ENCODE results near the gene MIOX. TPM values are rescaled to one million over a fixed set of nuclear protein-coding genes. Genes with fewer than 3 reads are reported as not detected.

Gene MIOX
- total and polyA plus RNA-seq, 2 experiments from 2014 or later: not detected

- TF ChIP-seq, protein P1, sequence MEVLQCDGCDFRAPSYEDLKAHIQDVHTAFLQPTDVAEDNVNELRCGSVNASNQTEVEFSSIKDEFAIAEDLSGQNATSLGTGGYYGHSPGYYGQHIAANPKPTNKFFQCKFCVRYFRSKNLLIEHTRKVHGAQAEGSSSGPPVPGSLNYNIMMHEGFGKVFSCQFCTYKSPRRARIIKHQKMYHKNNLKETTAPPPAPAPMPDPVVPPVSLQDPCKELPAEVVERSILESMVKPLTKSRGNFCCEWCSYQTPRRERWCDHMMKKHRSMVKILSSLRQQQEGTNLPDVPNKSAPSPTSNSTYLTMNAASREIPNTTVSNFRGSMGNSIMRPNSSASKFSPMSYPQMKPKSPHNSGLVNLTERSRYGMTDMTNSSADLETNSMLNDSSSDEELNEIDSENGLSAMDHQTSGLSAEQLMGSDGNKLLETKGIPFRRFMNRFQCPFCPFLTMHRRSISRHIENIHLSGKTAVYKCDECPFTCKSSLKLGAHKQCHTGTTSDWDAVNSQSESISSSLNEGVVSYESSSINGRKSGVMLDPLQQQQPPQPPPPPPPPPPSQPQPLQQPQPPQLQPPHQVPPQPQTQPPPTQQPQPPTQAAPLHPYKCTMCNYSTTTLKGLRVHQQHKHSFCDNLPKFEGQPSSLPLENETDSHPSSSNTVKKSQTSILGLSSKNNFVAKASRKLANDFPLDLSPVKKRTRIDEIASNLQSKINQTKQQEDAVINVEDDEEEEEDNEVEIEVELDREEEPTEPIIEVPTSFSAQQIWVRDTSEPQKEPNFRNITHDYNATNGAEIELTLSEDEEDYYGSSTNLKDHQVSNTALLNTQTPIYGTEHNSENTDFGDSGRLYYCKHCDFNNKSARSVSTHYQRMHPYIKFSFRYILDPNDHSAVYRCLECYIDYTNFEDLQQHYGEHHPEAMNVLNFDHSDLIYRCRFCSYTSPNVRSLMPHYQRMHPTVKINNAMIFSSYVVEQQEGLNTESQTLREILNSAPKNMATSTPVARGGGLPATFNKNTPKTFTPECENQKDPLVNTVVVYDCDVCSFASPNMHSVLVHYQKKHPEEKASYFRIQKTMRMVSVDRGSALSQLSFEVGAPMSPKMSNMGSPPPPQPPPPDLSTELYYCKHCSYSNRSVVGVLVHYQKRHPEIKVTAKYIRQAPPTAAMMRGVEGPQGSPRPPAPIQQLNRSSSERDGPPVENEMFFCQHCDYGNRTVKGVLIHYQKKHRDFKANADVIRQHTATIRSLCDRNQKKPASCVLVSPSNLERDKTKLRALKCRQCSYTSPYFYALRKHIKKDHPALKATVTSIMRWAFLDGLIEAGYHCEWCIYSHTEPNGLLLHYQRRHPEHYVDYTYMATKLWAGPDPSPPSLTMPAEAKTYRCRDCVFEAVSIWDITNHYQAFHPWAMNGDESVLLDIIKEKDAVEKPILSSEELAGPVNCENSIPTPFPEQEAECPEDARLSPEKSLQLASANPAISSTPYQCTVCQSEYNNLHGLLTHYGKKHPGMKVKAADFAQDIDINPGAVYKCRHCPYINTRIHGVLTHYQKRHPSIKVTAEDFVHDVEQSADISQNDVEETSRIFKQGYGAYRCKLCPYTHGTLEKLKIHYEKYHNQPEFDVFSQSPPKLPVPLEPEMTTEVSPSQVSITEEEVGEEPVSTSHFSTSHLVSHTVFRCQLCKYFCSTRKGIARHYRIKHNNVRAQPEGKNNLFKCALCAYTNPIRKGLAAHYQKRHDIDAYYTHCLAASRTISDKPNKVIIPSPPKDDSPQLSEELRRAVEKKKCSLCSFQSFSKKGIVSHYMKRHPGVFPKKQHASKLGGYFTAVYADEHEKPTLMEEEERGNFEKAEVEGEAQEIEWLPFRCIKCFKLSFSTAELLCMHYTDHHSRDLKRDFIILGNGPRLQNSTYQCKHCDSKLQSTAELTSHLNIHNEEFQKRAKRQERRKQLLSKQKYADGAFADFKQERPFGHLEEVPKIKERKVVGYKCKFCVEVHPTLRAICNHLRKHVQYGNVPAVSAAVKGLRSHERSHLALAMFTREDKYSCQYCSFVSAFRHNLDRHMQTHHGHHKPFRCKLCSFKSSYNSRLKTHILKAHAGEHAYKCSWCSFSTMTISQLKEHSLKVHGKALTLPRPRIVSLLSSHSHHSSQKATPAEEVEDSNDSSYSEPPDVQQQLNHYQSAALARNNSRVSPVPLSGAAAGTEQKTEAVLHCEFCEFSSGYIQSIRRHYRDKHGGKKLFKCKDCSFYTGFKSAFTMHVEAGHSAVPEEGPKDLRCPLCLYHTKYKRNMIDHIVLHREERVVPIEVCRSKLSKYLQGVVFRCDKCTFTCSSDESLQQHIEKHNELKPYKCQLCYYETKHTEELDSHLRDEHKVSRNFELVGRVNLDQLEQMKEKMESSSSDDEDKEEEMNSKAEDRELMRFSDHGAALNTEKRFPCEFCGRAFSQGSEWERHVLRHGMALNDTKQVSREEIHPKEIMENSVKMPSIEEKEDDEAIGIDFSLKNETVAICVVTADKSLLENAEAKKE (CRISPR knock-in tag; IDR thresholded peaks at IDR 0.05): no peak
These were observed 39.7 kb upstream of the MIOX start (continued) for GRCh38 chr22:50446708-50447575.

GRCh38 chr22:50447576-50448551, 38.8 kb upstream of the MIOX start:
- no peak for DNase-seq (ENCODE audit: low spot score)
- no peaks in the 10 kb centered on the region for H3K79me2 ChIP-seq (replicated peaks; ENCODE audit: insufficient read depth)
- H3K36me3 Mint-ChIP-seq (ENCODE audit: low read depth): peaks cover 31% of the 10 kb centered on the region

More at GRCh38 chr22:50447576-50448551, 38.8 kb upstream of the MIOX start:
- H3K36me3 ChIP-seq (ENCODE audit: insufficient read depth): no peaks in the 10 kb centered on the region
- no peak overlapping the region for H3K27ac ChIP-seq (ENCODE audit: low read depth)
- no peaks in the 10 kb centered on the region for H3K27me3 ChIP-seq (ENCODE audit: insufficient read depth)
- peaks cover 17% of the 10 kb centered on the region for H3K4me1 Mint-ChIP-seq
- no peak overlapping the region for H3K27ac Mint-ChIP-seq
- ATAC-seq: no peak
- peaks cover 24% of the 10 kb centered on the region for H3K27me3 Mint-ChIP-seq (ENCODE audit: insufficient read depth, low read depth, poor library complexity)
- no peak overlapping the region for H3K4me2 ChIP-seq
- peaks cover 7% of the 10 kb centered on the region; the same call in 1 of the 2 replicates for H3F3A ChIP-seq (replicated peaks; ENCODE audit: low read depth)
- H3K9me2 ChIP-seq (ENCODE audit: insufficient read depth): no peaks in the 10 kb centered on the region
- no peaks in the 10 kb centered on the region for H3K9me3 Mint-ChIP-seq
- TF ChIP-seq POLR2AphosphoS5 (IDR thresholded peaks at IDR 0.05; ENCODE audit: low read depth): no peak
- TF ChIP-seq ZNF331 (CRISPR knock-in tag; IDR thresholded peaks at IDR 0.05; ENCODE audit: low read depth): no peak
- no peak for TF ChIP-seq EZH2 (IDR thresholded peaks at IDR 0.05; ENCODE audit: low read depth, unreplicated experiment)
- TF ChIP-seq ZNF114 (CRISPR knock-in tag; IDR thresholded peaks at IDR 0.05): no peak
- TF ChIP-seq NANOG (IDR thresholded peaks at IDR 0.05; ENCODE audit: borderline replicate concordance): no peak
- TF ChIP-seq CREB1 (CRISPR knock-in tag; IDR thresholded peaks at IDR 0.05; ENCODE audit: low read depth): no peak
- no peaks in the 10 kb centered on the region; the same call in 1 of the 2 replicates for H3K4me1 ChIP-seq (ENCODE audit: insufficient read depth)
- no peak overlapping the region for H3K4me3 Mint-ChIP-seq
- peaks cover 20% of the 10 kb centered on the region; the same call in 1 of the 2 replicates for H4K20me1 ChIP-seq (replicated peaks; ENCODE audit: insufficient read depth)
- no peak overlapping the region for H3K4me3 ChIP-seq
- H2AFZ ChIP-seq: no peak overlapping the region
